Cardiac muscle cell (in vitro differentiated cells and primary cell): ENCODE measurements around the gene NDUFA3. TPM values are rescaled to one million over a fixed set of nuclear protein-coding genes. Genes with fewer than 3 reads are reported as not detected.

Experiments used
- DNase-seq, 2 donors: peaks; one replicate each; pipeline versions ENCODE4 v3.0.0 to v3.0.0-alpha.2; 2010 to 2017; ENCODE audit warnings: low read depth in 1 of 2, low spot score in 1 of 2
- H3K27ac ChIP-seq: fragments of 200-600 bp; sonication (generic); 2 replicates; pipeline ENCODE4 v1.5.1; 2016
- H3K27me3 ChIP-seq: fragments of 200-600 bp; sonication (generic); 2 replicates; pipeline ENCODE4 v1.6.0; 2016; ENCODE audit warnings: control low read depth
- H3K36me3 ChIP-seq: fragments of 200-600 bp; sonication (generic); 2 replicates; pipeline ENCODE4 v1.5.1; 2016; ENCODE audit warnings: control low read depth
- H3K4me1 ChIP-seq: fragments of 200-600 bp; sonication (generic); 2 replicates; pipeline ENCODE4 v1.8.1; 2017; ENCODE audit warnings: low read depth, mild to moderate bottlenecking, mixed run types
- H3K4me3 ChIP-seq: fragments of 200-600 bp; sonication (generic); 2 replicates; pipeline ENCODE4 v1.5.1; 2016; ENCODE audit warnings: mild to moderate bottlenecking
- H3K9me3 ChIP-seq: fragments of 200-600 bp; sonication (generic); 2 replicates; pipeline ENCODE4 v1.5.1; 2017; ENCODE audit warnings: low read depth, mild to moderate bottlenecking, control low read depth
- polyA plus RNA-seq: library from polyadenylated mRNA; unstranded; fragments of >200 nt; fragmentation: Nextera tagmentation; extraction: Ambion mirVana; gene quantifications from 2 replicates; pipeline ENCODE4 v1.2.1, GENCODE V29; 2016
- total RNA-seq: library from RNA; depleted of rRNA; stranded (reverse); fragments of >200 nt; gene quantifications from 2 replicates; pipeline ENCODE4 v1.2.3, GENCODE V29; 2016
- TF ChIP-seq, protein P1 (sequence below): IDR thresholded peaks from 2 replicates; pipeline ENCODE4 v1.5.1; 2012; ENCODE audit warnings: low read depth, mild to moderate bottlenecking, low read length

The NDUFA3 gene
- 58.8 and 104 TPM in 2 replicates for total RNA-seq
- polyA plus RNA-seq = 546 and 585 TPM in 2 replicates

- no peaks in the 10 kb centered on the region for H3K27me3 ChIP-seq
- no peaks in the 10 kb centered on the region for H3K4me1 ChIP-seq
- H3K27ac ChIP-seq = no peak within 1 kb of the TSS
- H3K36me3 ChIP-seq = peaks cover 7% of the 10 kb centered on the region
- TF ChIP-seq, protein P1, sequence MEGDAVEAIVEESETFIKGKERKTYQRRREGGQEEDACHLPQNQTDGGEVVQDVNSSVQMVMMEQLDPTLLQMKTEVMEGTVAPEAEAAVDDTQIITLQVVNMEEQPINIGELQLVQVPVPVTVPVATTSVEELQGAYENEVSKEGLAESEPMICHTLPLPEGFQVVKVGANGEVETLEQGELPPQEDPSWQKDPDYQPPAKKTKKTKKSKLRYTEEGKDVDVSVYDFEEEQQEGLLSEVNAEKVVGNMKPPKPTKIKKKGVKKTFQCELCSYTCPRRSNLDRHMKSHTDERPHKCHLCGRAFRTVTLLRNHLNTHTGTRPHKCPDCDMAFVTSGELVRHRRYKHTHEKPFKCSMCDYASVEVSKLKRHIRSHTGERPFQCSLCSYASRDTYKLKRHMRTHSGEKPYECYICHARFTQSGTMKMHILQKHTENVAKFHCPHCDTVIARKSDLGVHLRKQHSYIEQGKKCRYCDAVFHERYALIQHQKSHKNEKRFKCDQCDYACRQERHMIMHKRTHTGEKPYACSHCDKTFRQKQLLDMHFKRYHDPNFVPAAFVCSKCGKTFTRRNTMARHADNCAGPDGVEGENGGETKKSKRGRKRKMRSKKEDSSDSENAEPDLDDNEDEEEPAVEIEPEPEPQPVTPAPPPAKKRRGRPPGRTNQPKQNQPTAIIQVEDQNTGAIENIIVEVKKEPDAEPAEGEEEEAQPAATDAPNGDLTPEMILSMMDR = no peak
- H3K9me3 ChIP-seq = no peaks in the 10 kb centered on the region
- peak within 1 kb of the TSS; percentile 71 for H3K4me3 ChIP-seq
- DNase-seq = peak; percentile 99
Measured at GRCh38 chr19:54102421-54103169, at the start of gene NDUFA3. TSS of gene NDUFA3 (plus strand) at chr19:54102855. CDS start at chr19:54102879, 24 bp downstream.

GRCh38 chr19:54062643-54063042 is 40.0 kb upstream of the NDUFA3 start:
- TF ChIP-seq, protein P1 = no peak
- Histone ChIP-seq H3K9me3 (no peaks in the 10 kb centered on the region), H3K27ac (no peak overlapping the region), H3K4me3 (no peak overlapping the region), H3K4me1 (no peaks in the 10 kb centered on the region), H3K27me3 (no peaks in the 10 kb centered on the region), H3K36me3 (no peaks in the 10 kb centered on the region)
- no peak for DNase-seq

- H3K27ac ChIP-seq = no peak within 1 kb of the TSS
- TF ChIP-seq, protein P1 = no peak
- no peak within 1 kb of the TSS for H3K4me3 ChIP-seq
- no peaks in the 10 kb centered on the region for H3K9me3 ChIP-seq
- DNase-seq = no peak
- no peaks in the 10 kb centered on the region for H3K36me3 ChIP-seq
- H3K27me3 ChIP-seq = no peaks in the 10 kb centered on the region
- no peaks in the 10 kb centered on the region for H3K4me1 ChIP-seq
Measured at GRCh38 chr19:54063350-54064116, 39.1 kb upstream of the NDUFA3 start, which contains the start of gene VSTM1. TSS of gene VSTM1 (minus strand) at chr19:54063897. CDS start at chr19:54063777, 120 bp downstream.

- H3K27me3 ChIP-seq = no peaks in the 10 kb centered on the region
Measured at GRCh38 chr19:54069470-54069869, 33.2 kb upstream of the NDUFA3 start.

GRCh38 chr19:54073829-54074228 is 28.8 kb upstream of the NDUFA3 start:
- Histone ChIP-seq H3K36me3 (no peaks in the 10 kb centered on the region), H3K27me3 (no peaks in the 10 kb centered on the region), H3K27ac (no peak overlapping the region), H3K4me1 (no peaks in the 10 kb centered on the region), H3K4me3 (no peak overlapping the region), H3K9me3 (no peaks in the 10 kb centered on the region)
- DNase-seq = no peak
- TF ChIP-seq, protein P1 = no peak

More at GRCh38 chr19:54069470-54069869, 33.2 kb upstream of the NDUFA3 start:
- Histone ChIP-seq H3K36me3 (no peaks in the 10 kb centered on the region), H3K4me3 (no peak overlapping the region), H3K27ac (no peak overlapping the region), H3K4me1 (no peaks in the 10 kb centered on the region), H3K9me3 (no peaks in the 10 kb centered on the region)
- no peak for DNase-seq
- TF ChIP-seq, protein P1 = no peak
